OCI-LY7 (cell line): ENCODE data around the gene RNASEL.

Source experiments
- CTCF ChIP-seq: fragments of 200-600 bp; sonication (generic); conservative IDR thresholded peaks from 2 replicates; pipeline ENCODE4 v1.5.1; 2014; ENCODE audit warnings: mild to moderate bottlenecking, antibody characterized with exemption, low read length, moderate library complexity, mixed read lengths
- EZH2phosphoT487 ChIP-seq: fragments of 200-600 bp; sonication (generic); IDR thresholded peaks from 2 replicates; pipeline ENCODE4 v1.6.1; 2018; ENCODE audit warnings: low read depth, borderline replicate concordance, mild to moderate bottlenecking, mixed run types, antibody characterized with exemption, low read length, moderate library complexity, mixed read lengths

GRCh38 chr1:182631053-182631677 lies 42.1 kb upstream of the RNASEL start:
- no peak for TF ChIP-seq CTCF
- TF ChIP-seq EZH2phosphoT487 = no peak
